Midbrain (tissue), 1 donor: Measurements from ENCODE around the gene ST7.
A peak's percentile ranks its signal among the peaks of the same experiment; 100 is the strongest.

Source experiments
- DNase-seq: peaks from one replicate; lab custom pipeline; 2025; lab: John Stamatoyannopoulos, UW

ST7 gene

GRCh38 chr7:117067340-117067739, 114.0 kb downstream of the ST7 start:
- no peak for DNase-seq

DNA sequence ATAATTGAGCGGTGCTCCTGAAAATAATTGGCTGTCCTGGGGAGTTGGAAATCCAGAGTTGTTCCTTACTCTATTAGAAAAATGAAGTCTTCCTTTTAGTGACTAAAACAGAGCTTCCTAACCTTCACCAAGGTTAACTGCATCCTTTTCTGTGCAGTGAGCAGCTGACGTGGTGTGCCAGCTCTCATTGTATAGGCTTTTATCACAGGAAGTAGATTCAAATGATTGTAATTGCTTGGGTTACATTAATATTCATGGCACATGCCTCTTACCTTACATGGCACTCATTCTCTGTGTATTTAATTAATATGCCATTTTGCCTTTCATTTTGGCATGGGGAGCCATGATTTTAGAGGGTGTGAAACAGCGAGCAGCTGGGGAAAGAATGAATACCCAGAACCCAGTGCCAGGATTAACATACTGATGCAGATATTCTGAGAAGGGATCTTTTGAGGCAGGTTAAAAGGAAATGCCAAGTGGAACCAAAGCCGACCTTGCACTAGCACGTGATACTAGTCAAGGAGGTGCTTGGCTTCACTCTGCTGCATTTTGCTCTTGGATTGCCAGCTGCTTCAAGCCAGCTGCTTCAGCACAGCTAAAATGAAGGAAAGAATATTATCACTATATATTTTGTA, 115.3 kb downstream of the ST7 start:
- peak; percentile 15 for DNase-seq

- DNase-seq = no peak
Observed at GRCh38 chr7:117069379-117069778, 116.1 kb downstream of the ST7 start.

DNA sequence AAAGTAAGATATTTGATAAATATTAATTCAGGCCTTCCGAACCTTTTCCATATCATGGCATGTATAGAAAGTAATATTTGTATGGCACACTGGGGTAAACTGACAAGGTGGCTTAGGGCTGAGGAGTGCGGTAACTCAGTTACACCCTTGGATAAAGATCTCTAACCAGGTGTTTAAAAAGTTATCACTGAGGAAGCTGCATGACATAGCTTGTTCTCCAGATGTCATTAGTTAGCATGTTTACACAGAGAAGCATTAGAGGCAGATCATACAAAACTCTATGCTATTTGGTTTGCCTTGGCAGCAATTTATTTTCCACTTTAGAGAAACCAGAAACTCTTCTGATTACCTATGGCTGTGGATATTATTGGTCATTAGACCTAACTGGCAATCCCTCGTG, 118.2 kb downstream of the ST7 start:
- DNase-seq = no peak

DNA sequence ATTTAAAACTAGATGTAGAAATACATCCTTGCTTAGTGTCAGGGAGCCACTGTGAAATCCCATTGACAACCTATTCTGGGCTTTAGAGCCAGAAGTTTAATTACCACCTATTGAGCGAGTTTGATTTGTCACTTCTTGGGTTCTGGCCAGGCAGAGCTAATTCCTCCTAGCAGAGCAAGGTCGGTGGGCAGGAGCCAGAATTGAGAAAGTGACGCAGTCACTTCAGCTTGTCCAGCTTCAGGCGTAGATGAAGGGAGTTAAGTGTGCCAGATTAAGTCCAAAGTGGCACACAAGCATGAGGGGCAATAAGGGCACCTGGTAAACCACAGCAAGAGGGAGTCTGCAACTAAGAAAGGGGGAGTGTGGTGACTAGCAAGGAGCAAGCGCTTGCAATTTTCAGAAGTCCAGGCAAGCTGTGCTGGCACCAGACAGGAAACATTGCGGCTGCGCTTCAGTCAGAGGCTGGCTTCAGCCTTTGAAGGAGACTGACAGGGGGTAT, 119.4 kb downstream of the ST7 start:
- DNase-seq = peak; percentile 78

- DNase-seq = no peak
Observed at GRCh38 chr7:117074378-117074777, 121.1 kb downstream of the ST7 start.

GRCh38 chr7:117075934-117076333, 122.6 kb downstream of the ST7 start:
- no peak for DNase-seq

GRCh38 chr7:117076426-117076943, 123.2 kb downstream of the ST7 start:
- DNase-seq = no peak

GRCh38 chr7:117077658-117078057, 124.4 kb downstream of the ST7 start:
- no peak for DNase-seq

GRCh38 chr7:117082647-117083046, 129.3 kb downstream of the ST7 start:
- DNase-seq = no peak

- no peak for DNase-seq
Observed at GRCh38 chr7:117083648-117084047, 130.3 kb downstream of the ST7 start.

- no peak for DNase-seq
Observed at GRCh38 chr7:117084286-117084685, 131.0 kb downstream of the ST7 start.

DNA sequence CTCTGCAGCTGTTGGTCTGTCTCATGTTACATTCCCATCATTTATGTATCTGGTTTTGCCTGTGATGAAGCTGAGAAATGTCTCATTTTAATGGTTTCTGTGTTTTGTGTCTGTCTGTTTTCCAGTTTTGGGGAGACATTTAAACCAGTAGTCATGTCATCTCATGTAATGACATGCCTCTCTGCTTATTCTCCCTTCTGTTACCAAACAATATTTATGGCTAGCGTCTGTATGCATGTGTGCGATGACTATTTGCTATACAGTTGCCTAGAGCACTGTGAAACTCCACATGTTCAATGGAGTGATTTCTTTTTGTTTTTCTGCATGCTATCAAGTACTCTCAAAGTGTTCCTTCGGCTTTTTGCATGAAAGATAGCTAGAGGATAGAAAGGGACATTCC, 132.0 kb downstream of the ST7 start:
- DNase-seq = no peak

GRCh38 chr7:117085769-117086463, 132.6 kb downstream of the ST7 start:
- no peak for DNase-seq

DNA sequence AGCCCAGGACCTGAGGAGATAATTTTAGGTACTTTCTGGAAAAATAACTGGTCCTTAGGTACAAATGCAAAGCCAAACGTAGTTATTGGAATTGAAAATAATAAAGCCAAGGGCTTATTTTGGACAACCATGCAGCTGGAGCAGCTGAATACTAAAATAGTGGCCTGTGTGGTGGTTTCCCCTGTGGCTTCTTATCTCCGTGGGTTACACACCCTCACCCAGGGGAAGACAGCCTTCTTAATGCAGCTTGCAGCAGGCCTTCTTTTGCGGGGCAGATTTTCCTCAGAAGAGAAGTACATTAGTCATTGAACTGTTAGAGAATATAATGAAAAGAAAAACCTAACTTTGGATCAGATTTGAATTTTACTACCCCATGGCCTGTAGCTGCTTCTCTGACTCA, 133.5 kb downstream of the ST7 start:
- no peak for DNase-seq

DNA sequence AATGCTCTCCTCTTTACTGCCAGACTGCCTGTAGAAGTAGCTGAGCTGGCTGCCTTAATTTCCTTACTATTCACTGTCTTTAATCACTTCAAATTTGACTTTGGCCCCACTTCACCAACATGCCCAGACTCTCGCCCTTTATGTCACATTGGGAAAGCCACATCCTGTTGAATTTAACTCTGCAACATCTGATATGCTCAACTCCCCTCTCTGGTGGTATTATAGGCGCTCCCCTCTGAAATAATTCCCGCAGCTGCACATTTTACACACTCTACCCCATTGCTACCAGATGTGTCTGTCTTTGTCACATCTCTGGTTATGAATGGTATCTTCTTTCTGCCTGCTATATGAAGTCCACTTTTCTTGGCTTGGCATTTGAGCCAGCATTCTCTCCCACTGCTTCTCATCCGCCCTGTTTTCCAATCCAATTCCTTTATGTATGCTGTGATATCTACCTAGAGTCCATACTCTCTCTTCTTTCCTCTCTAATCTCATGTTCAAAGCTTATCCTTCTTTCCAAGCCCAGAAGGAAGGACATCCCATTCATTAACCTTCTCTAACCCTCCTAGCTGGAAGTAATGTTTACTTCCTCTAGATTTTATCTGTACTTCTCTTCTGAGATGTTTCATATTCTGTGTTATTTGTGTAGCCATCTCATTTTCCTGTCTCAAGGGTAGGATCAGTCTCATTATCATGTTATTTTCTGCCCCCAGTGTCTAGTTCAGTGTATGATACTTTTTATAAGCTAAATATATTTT, 134.5 kb downstream of the ST7 start:
- DNase-seq = no peak

DNA sequence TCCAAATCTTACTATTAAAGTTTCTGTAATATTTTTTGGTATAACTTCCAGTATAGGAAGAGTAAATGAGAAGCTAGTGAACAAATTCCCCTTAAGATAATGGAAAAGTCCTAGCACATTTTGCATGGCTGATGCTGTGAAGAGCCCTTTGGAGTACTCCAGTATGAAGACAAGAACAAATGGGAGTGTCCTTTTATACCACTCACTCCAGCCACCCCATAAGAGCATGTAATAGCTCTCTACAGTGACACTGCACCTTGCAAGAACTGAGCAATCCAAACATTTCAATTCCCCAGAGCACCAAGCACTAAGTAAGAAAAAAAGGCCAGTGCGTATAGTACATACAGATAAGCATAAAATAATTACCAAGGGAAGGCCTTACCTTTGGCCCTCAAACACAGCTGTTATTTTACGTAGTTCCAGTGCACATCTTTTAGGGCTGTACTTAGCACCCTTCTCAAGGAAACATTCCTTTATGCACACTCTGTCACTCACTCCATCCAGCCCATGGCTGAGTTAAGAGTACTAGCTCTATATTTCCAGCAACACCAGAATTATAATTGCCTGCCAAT, 135.4 kb downstream of the ST7 start:
- no peak for DNase-seq

- DNase-seq = no peak
Observed at GRCh38 chr7:117090791-117091190, 137.5 kb downstream of the ST7 start.

GRCh38 chr7:117091721-117092120, 138.4 kb downstream of the ST7 start:
- DNase-seq = no peak

DNA sequence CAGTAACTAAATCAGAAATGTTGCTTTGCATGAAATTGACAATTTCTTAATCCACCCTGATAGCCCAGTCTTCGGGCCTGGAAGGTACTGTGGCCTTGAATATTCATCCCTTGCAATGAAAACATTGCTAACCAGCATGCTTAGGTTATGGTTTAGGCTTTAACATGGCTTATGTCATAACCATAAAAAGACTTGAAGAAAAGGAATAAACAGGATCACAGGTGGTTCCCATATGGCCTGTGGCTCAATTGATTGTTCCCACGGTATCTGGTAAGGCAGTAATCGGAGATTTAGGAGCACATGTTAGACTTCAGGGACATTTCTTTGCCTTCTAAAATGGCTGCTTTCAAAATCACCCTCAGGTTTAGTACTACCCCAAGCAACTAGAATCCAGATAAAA, 139.5 kb downstream of the ST7 start:
- DNase-seq = no peak

- DNase-seq = no peak
Observed at GRCh38 chr7:117094457-117094856, 141.2 kb downstream of the ST7 start.

- DNase-seq = no peak
Observed at GRCh38 chr7:117095055-117095454, 141.8 kb downstream of the ST7 start.
